ENCODE results near the gene KCNJ5. TPM values are rescaled to one million over a fixed set of nuclear protein-coding genes. Genes with fewer than 3 reads are reported as not detected.

Gene KCNJ5
- total and polyA plus RNA-seq, 10 of the 15 experiments (the other 5 are each of a cell fraction or from before 2014, with no cell fraction given) = 0.03 TPM; not detected in 8

- H3K79me2 ChIP-seq (ENCODE audit: control insufficient read depth, insufficient read depth, low read length) = no peaks in the 10 kb centered on the region
- H4K20me1 ChIP-seq (ENCODE audit: control insufficient read depth, insufficient read depth) = no peaks in the 10 kb centered on the region
- RAD21 ChIA-PET (ENCODE audit: unreplicated experiment) = no interaction called here
- TF ChIP-seq ZSCAN29 (IDR thresholded peaks at IDR 0.05) (no peak), MYB (IDR thresholded peaks at IDR 0.05; ENCODE audit: borderline replicate concordance, low read depth, low read length) (no peak), BHLHE40 (IDR thresholded peaks at IDR 0.05; ENCODE audit: borderline replicate concordance in 1 of 2, low read depth in 2 of 2, low read length in 1 of 2) (no peak), BCLAF1 (IDR thresholded peaks at IDR 0.05) (no peak), CHD4 (IDR thresholded peaks at IDR 0.05) (no peak), PML (IDR thresholded peaks at IDR 0.05; ENCODE audit: low read length) (no peak), NR2F1 (conservative IDR thresholded peaks at IDR 0.05) (no peak), SREBF1 (IDR thresholded peaks at IDR 0.05; ENCODE audit: low read length) (no peak), RUNX3 (IDR thresholded peaks at IDR 0.05; ENCODE audit: low read length) (no peak)
- TF ChIP-seq, protein P1, sequence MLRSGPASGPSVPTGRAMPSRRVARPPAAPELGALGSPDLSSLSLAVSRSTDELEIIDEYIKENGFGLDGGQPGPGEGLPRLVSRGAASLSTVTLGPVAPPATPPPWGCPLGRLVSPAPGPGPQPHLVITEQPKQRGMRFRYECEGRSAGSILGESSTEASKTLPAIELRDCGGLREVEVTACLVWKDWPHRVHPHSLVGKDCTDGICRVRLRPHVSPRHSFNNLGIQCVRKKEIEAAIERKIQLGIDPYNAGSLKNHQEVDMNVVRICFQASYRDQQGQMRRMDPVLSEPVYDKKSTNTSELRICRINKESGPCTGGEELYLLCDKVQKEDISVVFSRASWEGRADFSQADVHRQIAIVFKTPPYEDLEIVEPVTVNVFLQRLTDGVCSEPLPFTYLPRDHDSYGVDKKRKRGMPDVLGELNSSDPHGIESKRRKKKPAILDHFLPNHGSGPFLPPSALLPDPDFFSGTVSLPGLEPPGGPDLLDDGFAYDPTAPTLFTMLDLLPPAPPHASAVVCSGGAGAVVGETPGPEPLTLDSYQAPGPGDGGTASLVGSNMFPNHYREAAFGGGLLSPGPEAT (IDR thresholded peaks at IDR 0.05; ENCODE audit: low read depth) = no peak
- TF ChIP-seq, protein P2, sequence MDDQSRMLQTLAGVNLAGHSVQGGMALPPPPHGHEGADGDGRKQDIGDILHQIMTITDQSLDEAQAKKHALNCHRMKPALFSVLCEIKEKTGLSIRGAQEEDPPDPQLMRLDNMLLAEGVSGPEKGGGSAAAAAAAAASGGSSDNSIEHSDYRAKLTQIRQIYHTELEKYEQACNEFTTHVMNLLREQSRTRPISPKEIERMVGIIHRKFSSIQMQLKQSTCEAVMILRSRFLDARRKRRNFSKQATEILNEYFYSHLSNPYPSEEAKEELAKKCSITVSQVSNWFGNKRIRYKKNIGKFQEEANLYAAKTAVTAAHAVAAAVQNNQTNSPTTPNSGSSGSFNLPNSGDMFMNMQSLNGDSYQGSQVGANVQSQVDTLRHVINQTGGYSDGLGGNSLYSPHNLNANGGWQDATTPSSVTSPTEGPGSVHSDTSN (IDR thresholded peaks at IDR 0.05; ENCODE audit: insufficient replicate concordance, low read depth, low read length) = no peak
- intact Hi-C loops (cut with micrococcal nuclease; ENCODE audit: unreplicated experiment) = no loop called here
- no peaks in the 10 kb centered on the region for H3K27me3 ChIP-seq (replicated peaks in 1 of 2; ENCODE audit: control insufficient read depth in 2 of 2, insufficient read depth in 2 of 2, low read length in 1 of 2)
- H3K36me3 ChIP-seq (ENCODE audit: control insufficient read depth in 2 of 2, insufficient read depth in 2 of 2, low read length in 1 of 2) = no peaks in the 10 kb centered on the region
- H3K4me1 ChIP-seq (ENCODE audit: control insufficient read depth, insufficient read depth, low read length) = peaks cover 5% of the 10 kb centered on the region
- in situ Hi-C loops (cut with MboI) = no loop called here
- no peak overlapping the region for H2AFZ ChIP-seq (ENCODE audit: control insufficient read depth, low read depth, low read length)
- ATAC-seq (no peak), DNase-seq (ENCODE audit: low read depth, low spot score) (no peak), FAIRE-seq (no peak)
- no peaks in the 10 kb centered on the region for H3K9me3 ChIP-seq (replicated peaks; ENCODE audit: control insufficient read depth, insufficient read depth, low read length)
- WGBS (ENCODE audit: insufficient coverage, insufficient replicate concordance, low lambda C conversion rate, missing lambda C conversion rate) = 52% methylated on average over 3 of the region's 3 CpGs
- H3K27ac ChIP-seq (ENCODE audit: control insufficient read depth, insufficient read depth) = no peak overlapping the region
- CTCF ChIA-PET = interaction anchor here (0.7 kb wide), 1 partner anchor 25 kb away, joined by 3 read pairs; no protein-coding TSS in a partner anchor
- no TSS peak for BruUV-seq (replicated peaks)
- no peak overlapping the region for H3K4me3 ChIP-seq
- SMC1A ChIA-PET (ENCODE audit: uncharacterized antibody, unreplicated experiment) = no interaction called here
- POLR2A ChIA-PET = no interaction called here
- H3K9ac ChIP-seq (ENCODE audit: control insufficient read depth, insufficient read depth, low read length) = no peak overlapping the region
- H3K4me2 ChIP-seq (ENCODE audit: control insufficient read depth, insufficient read depth) = no peak overlapping the region
Measured at GRCh38 chr11:128931066-128931465, 39.9 kb downstream of the KCNJ5 start.
